Testis (tissue), 2 donors: Measurements from ENCODE around the gene R3HDM4.

Experiments
- CTCF ChIP-seq, 3 experiments: fragments of 450-650 bp in 2 of 3; fragments of 200-600 bp in 1 of 3; sonication (generic) in 1 of 3; IDR thresholded peaks; one replicate each; pipeline ENCODE4 v1.5.1; 2016 to 2019; ENCODE audit warnings: antibody characterized with exemption in 3 of 3, mild to moderate bottlenecking in 2 of 3, moderate library complexity in 1 of 3
- POLR2A ChIP-seq: fragments of 450-650 bp; IDR thresholded peaks from one replicate; pipeline ENCODE4 v1.6.1; 2017; ENCODE audit warnings: antibody characterized with exemption, mild to moderate bottlenecking, moderate library complexity

- TF ChIP-seq CTCF (IDR thresholded peaks at IDR 0.05) (no peak), POLR2A (no peak)
Measured at GRCh38 chr19:941292-942132, 28.5 kb upstream of the R3HDM4 start.
